ENCODE results near the gene PRKCA.

PRKCA gene

DNA sequence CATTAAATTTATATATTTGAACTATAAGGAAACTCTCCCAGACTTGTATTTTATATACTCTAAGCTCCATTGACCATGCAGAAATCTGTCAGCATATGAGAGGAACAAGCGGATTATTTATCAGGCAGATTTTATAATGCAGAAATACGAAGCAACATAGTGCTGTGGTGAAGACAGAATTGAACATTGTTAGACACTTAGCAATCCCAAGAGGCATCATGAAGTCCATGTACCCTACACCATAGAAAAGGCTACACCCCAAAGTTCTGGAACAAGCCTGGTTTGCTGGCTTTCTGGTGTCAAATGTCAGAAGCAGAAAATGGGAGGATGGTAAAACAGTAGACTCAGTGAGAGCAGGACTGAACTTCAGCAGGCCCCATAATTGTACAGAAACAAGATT lies 241.1 kb downstream of the PRKCA start:
- Mint-ChIP-seq H3K27me3 (no peaks in the 10 kb centered on the region), H3K9me3 (peaks cover 7% of the 10 kb centered on the region), H3K4me3 (no peak overlapping the region), H3K36me3 (ENCODE audit: low read depth) (peaks cover 52% of the 10 kb centered on the region), H3K4me1 (ENCODE audit: low read depth) (peaks cover 85% of the 10 kb centered on the region), H3K27ac (no peak overlapping the region)
- DNase-seq = no peak

- H3K27ac Mint-ChIP-seq = no peak overlapping the region
- DNase-seq = no peak
- H3K36me3 Mint-ChIP-seq (ENCODE audit: low read depth) = peaks cover 54% of the 10 kb centered on the region
- no peak overlapping the region for H3K4me3 Mint-ChIP-seq
- no peaks in the 10 kb centered on the region for H3K27me3 Mint-ChIP-seq
- peaks cover 7% of the 10 kb centered on the region for H3K9me3 Mint-ChIP-seq
- H3K4me1 Mint-ChIP-seq (ENCODE audit: low read depth) = peaks cover 83% of the 10 kb centered on the region
These were observed 243.5 kb downstream of the PRKCA start for GRCh38 chr17:66545918-66546317.

- Mint-ChIP-seq H3K27me3 (no peaks in the 10 kb centered on the region), H3K4me1 (ENCODE audit: low read depth) (peaks cover 74% of the 10 kb centered on the region), H3K36me3 (ENCODE audit: low read depth) (peaks cover 55% of the 10 kb centered on the region), H3K27ac (peak overlapping the region; percentile 90), H3K9me3 (peaks cover 7% of the 10 kb centered on the region), H3K4me3 (peak overlapping the region; percentile 46)
- no peak for DNase-seq
These were observed 244.9 kb downstream of the PRKCA start for GRCh38 chr17:66547151-66547865.

DNA sequence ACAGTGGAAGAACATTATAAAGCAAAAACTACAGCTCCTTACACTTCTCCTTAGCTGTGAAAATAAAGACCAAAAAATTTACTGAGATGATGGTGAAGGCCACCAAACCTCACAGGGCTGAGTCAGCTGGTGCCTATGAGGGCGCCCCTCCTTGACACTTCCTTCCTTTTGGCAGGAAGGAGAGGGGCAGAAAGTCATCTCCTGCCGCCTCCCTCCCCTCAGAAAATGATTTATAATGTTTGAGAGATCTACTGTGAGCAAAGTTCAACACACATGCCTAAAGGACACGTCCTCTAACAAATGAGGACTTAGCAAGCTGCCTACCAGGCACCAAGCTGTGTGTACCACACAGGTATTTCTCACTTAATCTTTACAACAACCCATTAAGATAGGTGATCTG lies 245.7 kb downstream of the PRKCA start:
- peaks cover 66% of the 10 kb centered on the region for H3K4me1 Mint-ChIP-seq (ENCODE audit: low read depth)
- no peaks in the 10 kb centered on the region for H3K27me3 Mint-ChIP-seq
- H3K36me3 Mint-ChIP-seq (ENCODE audit: low read depth) = peaks cover 58% of the 10 kb centered on the region
- H3K9me3 Mint-ChIP-seq = peaks cover 7% of the 10 kb centered on the region
- peak overlapping the region; percentile 90 for H3K27ac Mint-ChIP-seq
- DNase-seq = peak; percentile 49
- H3K4me3 Mint-ChIP-seq = peak overlapping the region; percentile 46

DNA sequence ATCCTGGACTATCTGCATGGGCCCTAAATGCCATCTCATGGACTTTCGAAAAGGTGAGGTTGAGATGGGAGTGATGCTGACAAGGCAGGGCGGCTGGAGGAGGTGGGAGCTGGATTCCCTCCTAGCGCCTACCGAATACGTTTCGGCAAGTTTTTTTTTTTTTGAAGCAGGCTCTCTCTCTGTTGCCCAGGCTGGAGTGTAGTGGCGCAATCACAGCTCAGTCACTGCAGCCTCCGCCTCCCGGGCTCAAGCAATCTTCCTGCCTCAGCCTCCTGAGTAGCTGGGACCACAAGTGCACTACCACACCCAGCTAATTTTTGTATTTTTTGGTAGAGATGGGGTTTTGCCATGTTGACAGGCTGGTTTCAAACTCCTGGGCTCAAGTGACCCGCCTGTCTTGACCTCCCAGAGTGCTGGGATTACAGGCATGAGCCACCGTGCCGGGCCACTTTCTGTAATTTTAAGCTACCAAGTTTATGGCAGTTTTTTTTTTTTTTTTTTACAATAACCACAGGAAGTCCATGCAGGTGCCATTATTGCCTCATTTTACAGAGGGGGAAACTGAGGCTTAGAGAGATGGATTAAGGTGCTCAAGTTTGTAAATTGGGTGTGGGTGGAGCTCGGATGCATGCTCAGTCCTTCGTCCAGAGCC lies 246.4 kb downstream of the PRKCA start:
- DNase-seq = no peak
- H3K27me3 Mint-ChIP-seq = no peaks in the 10 kb centered on the region
- H3K36me3 Mint-ChIP-seq (ENCODE audit: low read depth) = peaks cover 59% of the 10 kb centered on the region
- peaks cover 63% of the 10 kb centered on the region for H3K4me1 Mint-ChIP-seq (ENCODE audit: low read depth)
- peaks cover 7% of the 10 kb centered on the region for H3K9me3 Mint-ChIP-seq
- peak overlapping the region; percentile 90 for H3K27ac Mint-ChIP-seq
- no peak overlapping the region for H3K4me3 Mint-ChIP-seq

GRCh38 chr17:66549311-66549704 lies 246.9 kb downstream of the PRKCA start:
- Mint-ChIP-seq H3K36me3 (ENCODE audit: low read depth) (peaks cover 59% of the 10 kb centered on the region), H3K4me3 (no peak overlapping the region), H3K9me3 (peaks cover 7% of the 10 kb centered on the region), H3K4me1 (ENCODE audit: low read depth) (peaks cover 61% of the 10 kb centered on the region), H3K27me3 (no peaks in the 10 kb centered on the region), H3K27ac (no peak overlapping the region)
- no peak for DNase-seq

DNA sequence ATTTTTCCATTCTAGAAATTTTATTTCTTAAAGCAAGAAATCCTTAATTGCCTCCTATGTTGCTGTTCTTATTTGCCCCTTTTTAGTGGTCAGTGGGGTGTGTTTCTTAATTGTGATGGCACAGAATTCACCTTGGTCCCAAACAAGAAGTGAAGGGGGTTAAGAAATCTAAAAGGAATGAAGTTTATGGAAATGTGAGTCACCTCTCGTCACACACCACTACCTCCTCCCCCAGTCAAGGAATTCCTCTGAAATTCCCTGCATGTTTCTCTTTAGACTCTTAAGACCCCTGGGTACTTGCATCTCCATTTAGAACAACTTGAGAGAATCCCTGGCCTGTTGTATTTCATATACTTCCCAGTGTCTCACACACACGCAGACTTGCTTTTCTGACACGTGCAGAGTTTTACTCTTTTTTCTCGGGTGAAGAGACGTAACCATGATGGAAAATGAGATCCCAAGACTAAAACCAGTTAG lies 247.4 kb downstream of the PRKCA start:
- Mint-ChIP-seq H3K27me3 (no peaks in the 10 kb centered on the region), H3K4me1 (ENCODE audit: low read depth) (peaks cover 62% of the 10 kb centered on the region), H3K27ac (peak overlapping the region; percentile 27), H3K9me3 (peaks cover 7% of the 10 kb centered on the region), H3K4me3 (no peak overlapping the region), H3K36me3 (ENCODE audit: low read depth) (peaks cover 63% of the 10 kb centered on the region)
- no peak for DNase-seq

DNA sequence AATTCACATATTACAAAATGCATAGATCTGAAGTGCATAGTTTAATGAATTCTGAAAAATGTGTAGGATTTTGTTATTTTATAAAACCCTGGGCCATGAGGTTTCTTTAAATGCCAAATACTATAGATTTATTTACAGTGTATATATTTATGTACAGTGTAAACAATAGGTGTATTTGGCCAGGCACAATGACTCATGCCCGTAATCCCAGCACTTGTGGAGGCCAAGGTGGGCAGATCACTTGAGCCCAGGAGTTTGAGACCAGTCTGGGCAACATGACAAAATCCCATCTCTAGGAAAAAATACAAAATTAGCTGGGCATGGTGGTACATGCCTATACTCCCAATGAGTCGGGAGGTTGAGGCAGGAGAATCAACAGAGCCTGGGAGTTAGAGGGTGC lies 249.4 kb downstream of the PRKCA start:
- H3K4me1 Mint-ChIP-seq (ENCODE audit: low read depth) = peaks cover 63% of the 10 kb centered on the region
- no peak overlapping the region for H3K27ac Mint-ChIP-seq
- peaks cover 64% of the 10 kb centered on the region for H3K36me3 Mint-ChIP-seq (ENCODE audit: low read depth)
- H3K9me3 Mint-ChIP-seq = no peaks in the 10 kb centered on the region
- no peak for DNase-seq
- no peak overlapping the region for H3K4me3 Mint-ChIP-seq
- H3K27me3 Mint-ChIP-seq = no peaks in the 10 kb centered on the region

DNA sequence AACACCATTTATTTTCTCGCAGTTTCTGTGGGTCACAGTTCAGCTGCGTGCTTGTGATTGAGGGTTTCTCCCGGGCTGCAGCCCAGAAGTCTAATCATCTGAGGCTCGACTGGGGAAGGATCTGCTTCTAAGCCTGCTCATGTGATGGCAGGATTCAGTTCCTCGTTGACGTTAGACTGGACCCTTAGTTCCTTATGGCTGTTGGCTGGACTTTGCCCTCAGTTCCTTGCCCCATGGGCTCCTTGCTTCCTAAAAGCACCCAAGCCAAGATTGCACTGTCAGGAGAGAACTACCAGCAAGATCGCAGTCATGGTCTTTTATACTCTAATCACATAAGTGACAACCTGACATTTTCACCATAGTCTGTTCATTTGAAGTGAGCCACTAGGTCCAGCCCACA lies 250.0 kb downstream of the PRKCA start:
- peaks cover 62% of the 10 kb centered on the region for H3K36me3 Mint-ChIP-seq (ENCODE audit: low read depth)
- H3K27me3 Mint-ChIP-seq = no peaks in the 10 kb centered on the region
- H3K4me3 Mint-ChIP-seq = no peak overlapping the region
- no peak overlapping the region for H3K27ac Mint-ChIP-seq
- peaks cover 63% of the 10 kb centered on the region for H3K4me1 Mint-ChIP-seq (ENCODE audit: low read depth)
- DNase-seq = no peak
- H3K9me3 Mint-ChIP-seq = no peaks in the 10 kb centered on the region

DNA sequence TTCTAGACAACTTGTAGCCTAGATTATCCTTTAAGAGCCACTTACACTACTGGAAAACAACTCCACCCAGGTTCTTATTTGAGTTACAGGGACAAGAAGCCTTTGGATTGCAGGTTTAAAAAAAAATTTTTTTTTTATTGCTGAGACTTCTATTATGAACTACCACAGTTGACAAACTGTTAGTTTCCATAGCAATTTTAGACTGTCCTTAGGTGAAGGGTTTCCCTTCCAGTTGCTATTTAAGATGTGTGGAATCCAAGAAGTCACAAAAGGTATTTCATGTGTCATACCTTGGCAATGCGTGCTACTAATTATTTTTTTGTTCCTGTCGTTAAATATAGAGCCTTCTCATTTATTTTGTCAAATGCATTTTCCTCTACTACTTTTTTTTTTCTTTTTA lies 253.2 kb downstream of the PRKCA start:
- peaks cover 53% of the 10 kb centered on the region for H3K36me3 Mint-ChIP-seq (ENCODE audit: low read depth)
- DNase-seq = no peak
- H3K27me3 Mint-ChIP-seq = no peaks in the 10 kb centered on the region
- H3K4me1 Mint-ChIP-seq (ENCODE audit: low read depth) = peaks cover 48% of the 10 kb centered on the region
- peaks cover 2% of the 10 kb centered on the region for H3K9me3 Mint-ChIP-seq
- no peak overlapping the region for H3K4me3 Mint-ChIP-seq
- H3K27ac Mint-ChIP-seq = peak overlapping the region; percentile 28

- H3K4me1 Mint-ChIP-seq (ENCODE audit: low read depth) = peaks cover 50% of the 10 kb centered on the region
- no peak for DNase-seq
- H3K9me3 Mint-ChIP-seq = peaks cover 2% of the 10 kb centered on the region
- peaks cover 65% of the 10 kb centered on the region for H3K36me3 Mint-ChIP-seq (ENCODE audit: low read depth)
- H3K4me3 Mint-ChIP-seq = no peak overlapping the region
- H3K27ac Mint-ChIP-seq = peak overlapping the region; percentile 41
- no peaks in the 10 kb centered on the region for H3K27me3 Mint-ChIP-seq
These were observed 254.8 kb downstream of the PRKCA start for GRCh38 chr17:66557200-66557599.

DNA sequence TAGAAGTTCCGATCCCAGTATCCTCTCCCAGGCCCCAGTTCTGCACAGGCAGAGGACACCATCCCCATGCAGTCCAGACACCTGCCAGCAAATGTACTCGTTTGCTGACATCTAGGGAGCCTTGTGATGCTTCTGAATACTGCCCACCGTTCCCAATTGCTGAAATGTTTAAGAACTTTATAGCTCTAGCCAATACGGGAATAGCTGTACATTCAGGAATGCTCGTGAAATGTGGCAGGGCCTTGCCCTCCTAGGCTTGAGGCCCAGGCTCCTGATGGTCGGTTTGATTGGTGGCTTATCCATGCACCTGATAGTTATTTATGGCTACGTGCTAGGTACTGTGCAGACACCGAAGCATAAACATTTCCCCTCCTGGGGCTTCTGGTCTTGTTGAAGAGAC lies 255.5 kb downstream of the PRKCA start:
- Mint-ChIP-seq H3K4me1 (ENCODE audit: low read depth) (peaks cover 51% of the 10 kb centered on the region), H3K36me3 (ENCODE audit: low read depth) (peaks cover 59% of the 10 kb centered on the region), H3K27ac (peak overlapping the region; percentile 41), H3K27me3 (no peaks in the 10 kb centered on the region), H3K9me3 (peaks cover 2% of the 10 kb centered on the region), H3K4me3 (no peak overlapping the region)
- no peak for DNase-seq

DNA sequence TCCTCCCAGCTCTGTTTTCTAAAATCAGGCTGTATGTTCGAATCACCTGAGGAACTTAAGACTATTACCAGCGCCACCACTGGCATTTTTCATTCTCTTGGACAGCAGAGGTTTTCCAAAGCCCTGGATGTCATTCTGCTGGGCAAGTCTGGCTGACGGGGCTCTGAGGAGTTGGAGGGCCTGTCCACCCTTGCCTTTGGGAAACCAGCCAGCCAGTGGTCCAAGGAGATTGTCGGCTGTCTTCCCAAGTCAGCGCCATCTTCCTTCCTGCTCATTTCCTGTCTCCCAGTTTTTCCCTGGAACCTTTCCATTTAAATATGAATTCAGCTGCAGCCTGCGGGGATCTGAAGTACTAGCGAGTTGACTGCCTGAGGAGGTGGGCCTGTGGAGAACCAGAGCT lies 258.3 kb downstream of the PRKCA start:
- H3K4me1 Mint-ChIP-seq (ENCODE audit: low read depth) = peaks cover 53% of the 10 kb centered on the region
- no peak for DNase-seq
- H3K27me3 Mint-ChIP-seq = no peaks in the 10 kb centered on the region
- peaks cover 37% of the 10 kb centered on the region for H3K36me3 Mint-ChIP-seq (ENCODE audit: low read depth)
- peaks cover 2% of the 10 kb centered on the region for H3K9me3 Mint-ChIP-seq
- H3K4me3 Mint-ChIP-seq = no peak overlapping the region
- H3K27ac Mint-ChIP-seq = peak overlapping the region; percentile 65

- no peak overlapping the region for H3K27ac Mint-ChIP-seq
- peaks cover 2% of the 10 kb centered on the region for H3K9me3 Mint-ChIP-seq
- peaks cover 50% of the 10 kb centered on the region for H3K4me1 Mint-ChIP-seq (ENCODE audit: low read depth)
- no peaks in the 10 kb centered on the region for H3K27me3 Mint-ChIP-seq
- no peak overlapping the region for H3K4me3 Mint-ChIP-seq
- DNase-seq = no peak
- peaks cover 27% of the 10 kb centered on the region for H3K36me3 Mint-ChIP-seq (ENCODE audit: low read depth)
These were observed 259.7 kb downstream of the PRKCA start for GRCh38 chr17:66562119-66562518.

- Mint-ChIP-seq H3K27me3 (no peaks in the 10 kb centered on the region), H3K27ac (peak overlapping the region; percentile 71), H3K36me3 (ENCODE audit: low read depth) (peaks cover 43% of the 10 kb centered on the region), H3K4me3 (no peak overlapping the region), H3K9me3 (no peaks in the 10 kb centered on the region), H3K4me1 (ENCODE audit: low read depth) (peaks cover 51% of the 10 kb centered on the region)
- DNase-seq = no peak
These were observed 262.6 kb downstream of the PRKCA start for GRCh38 chr17:66564992-66565465.

All from activated T-cell treated with anti-CD3 and anti-CD28 coated beads, Interleukin-2, amount 50 U/mL, for 24 hours (primary cell).